Sigmoid colon (tissue), 7 donors: ENCODE measurements around the gene SLC20A1. TPM values are rescaled to one million over a fixed set of nuclear protein-coding genes. Genes with fewer than 3 reads are reported as not detected.

Experiments used
- DNase-seq: peaks from one replicate; pipeline ENCODE4 v3.0.0-alpha.2; 2019
- H3K27ac ChIP-seq, 4 donors: fragments of 200-600 bp; sonication (generic); one replicate each; pipeline ENCODE4 v1.5.1; 2016 to 2019; ENCODE audit warnings: mild to moderate bottlenecking in 1 of 4
- H3K27me3 ChIP-seq, 3 donors: fragments of 200-600 bp; sonication (generic); one replicate each; pipeline ENCODE4 v1.5.1; 2019; ENCODE audit warnings: mild to moderate bottlenecking in 1 of 3
- H3K36me3 ChIP-seq, 4 donors: fragments of 200-600 bp; sonication (generic); one replicate each; pipeline ENCODE4 v1.5.1; 2016 to 2019
- H3K4me1 ChIP-seq, 4 donors: fragments of 200-600 bp; sonication (generic); one replicate each; pipeline ENCODE4 v1.5.1; 2017 to 2019
- H3K4me3 ChIP-seq, 4 donors: fragments of 200-600 bp; sonication (generic); one replicate each; pipeline ENCODE4 v1.5.1; 2017 to 2019; ENCODE audit warnings: mild to moderate bottlenecking in 2 of 4, moderate library complexity in 1 of 4
- H3K9me3 ChIP-seq, 4 donors: fragments of 200-600 bp in 3 of 4; sonication (generic) in 3 of 4; one replicate each; pipeline versions ENCODE4 v1.5.1 to v1.6.1; 2013 to 2019
- EP300 ChIP-seq, 4 donors: sonication (generic); formaldehyde crosslinking; IDR thresholded peaks; one replicate each; pipeline ENCODE4 v1.6.1; 2017; ENCODE audit warnings: antibody characterized with exemption in 4 of 4
- POLR2A ChIP-seq, 2 donors: fragments of 450-650 bp; IDR thresholded peaks; one replicate each; pipeline ENCODE4 v1.6.1; 2016; ENCODE audit warnings: antibody characterized with exemption in 2 of 2, mild to moderate bottlenecking in 2 of 2, moderate library complexity in 2 of 2
- POLR2AphosphoS5 ChIP-seq, 4 donors: sonication (generic); formaldehyde crosslinking; IDR thresholded peaks; one replicate each; pipeline ENCODE4 v1.6.1; 2017; ENCODE audit warnings: antibody characterized with exemption in 4 of 4
- WGBS, 2 donors: extraction: QIAGEN DNeasy Blood & Tissue Kit; methylation state at CpG; one replicate each; pipeline ENCODE4 v1.1.7; 2013; 5-methylcytosine and 5-hydroxymethylcytosine counted together
- intact Hi-C: fragments of 100-400 bp; cut with DNase I; formaldehyde crosslinking; loops from one replicate; pipeline ENCODE4 v1.15.1; 2023
- polyA plus RNA-seq, 3 donors: library from polyadenylated mRNA; stranded (reverse); fragments of 200-250 nt; gene quantifications; one replicate each; pipeline ENCODE4 v1.2.3, GENCODE V29; 2013
- total RNA-seq, 4 donors: library from RNA; depleted of rRNA; stranded (reverse); fragments of >200 nt; gene quantifications; one replicate each; pipeline ENCODE4 v1.1.0, GENCODE V29; 2016
- TF ChIP-seq, protein P1 (sequence below), 4 experiments: fragments of 450-650 bp in 3 of 4; fragments of 200-600 bp in 1 of 4; IDR thresholded peaks; one replicate each; pipeline ENCODE4 v1.5.1; 2016 to 2019; ENCODE audit warnings: antibody characterized with exemption in 4 of 4, mild to moderate bottlenecking in 3 of 4, moderate library complexity in 2 of 4
- donor health status: healthy with polysubstance abuse.
- donor health status: Bipolar disorder and iron deficiency.
- donor health status: healthy.

SLC20A1 gene
- total and polyA plus RNA-seq, 7 donors, result 11.4 to 34.9 (median 18.0) TPM

- TF ChIP-seq EP300 (IDR thresholded peaks at IDR 0.05), result no peak
- H3K27ac ChIP-seq, result no peak overlapping the region
- H3K9me3 ChIP-seq, result no peaks in the 10 kb centered on the region
- H3K27me3 ChIP-seq, result peaks cover 0 to 11% (median 0%) of the 10 kb centered on the region in 3 donors
- no peak overlapping the region for H3K4me3 ChIP-seq
- no peak for DNase-seq
- intact Hi-C loops, result loop anchor here (5.0 to 10.0 kb wide), 2 partner anchors 62 to 315 kb away; no protein-coding TSS in a partner anchor
- WGBS, 2 donors, result 93 to 95% methylated on average over 8 of the region's 8 CpGs
- H3K36me3 ChIP-seq, result no peaks in the 10 kb centered on the region
- H3K4me1 ChIP-seq, result peaks cover 0 to 8% (median 7%) of the 10 kb centered on the region in 4 donors
Observed at GRCh38 chr2:112629823-112630222, 15.9 kb upstream of the SLC20A1 start.

DNA sequence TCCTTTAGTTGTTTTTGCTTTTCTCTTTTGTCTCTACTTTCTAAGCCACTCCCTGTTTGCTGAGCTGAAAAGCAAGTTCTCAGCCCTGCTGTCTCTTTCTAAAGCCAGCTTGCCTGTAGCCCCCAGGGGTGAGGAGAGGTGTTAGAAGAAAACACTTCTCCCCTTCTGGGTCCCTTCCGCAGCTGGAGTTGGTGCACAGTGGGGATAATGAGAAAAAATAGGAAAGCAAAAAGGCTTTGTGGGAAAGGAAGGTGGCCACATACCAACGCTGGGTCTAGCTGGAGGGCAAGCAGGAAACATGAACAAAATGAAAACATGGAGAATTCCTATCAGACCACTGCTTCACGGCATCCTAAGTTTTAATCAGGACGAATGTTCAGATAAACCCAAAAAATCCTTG, 15.5 kb upstream of the SLC20A1 start:
- no peak overlapping the region for H3K27ac ChIP-seq
- no peaks in the 10 kb centered on the region for H3K36me3 ChIP-seq
- no peak overlapping the region for H3K4me3 ChIP-seq
- H3K9me3 ChIP-seq, result no peaks in the 10 kb centered on the region
- H3K4me1 ChIP-seq, result peaks cover 0 to 8% (median 7%) of the 10 kb centered on the region in 4 donors
- H3K27me3 ChIP-seq, result peaks cover 0 to 11% (median 0%) of the 10 kb centered on the region in 3 donors
- TF ChIP-seq POLR2A (IDR thresholded peaks at IDR 0.05), result no peak
- no peak for TF ChIP-seq EP300 (IDR thresholded peaks at IDR 0.05)
- TF ChIP-seq, protein P1, sequence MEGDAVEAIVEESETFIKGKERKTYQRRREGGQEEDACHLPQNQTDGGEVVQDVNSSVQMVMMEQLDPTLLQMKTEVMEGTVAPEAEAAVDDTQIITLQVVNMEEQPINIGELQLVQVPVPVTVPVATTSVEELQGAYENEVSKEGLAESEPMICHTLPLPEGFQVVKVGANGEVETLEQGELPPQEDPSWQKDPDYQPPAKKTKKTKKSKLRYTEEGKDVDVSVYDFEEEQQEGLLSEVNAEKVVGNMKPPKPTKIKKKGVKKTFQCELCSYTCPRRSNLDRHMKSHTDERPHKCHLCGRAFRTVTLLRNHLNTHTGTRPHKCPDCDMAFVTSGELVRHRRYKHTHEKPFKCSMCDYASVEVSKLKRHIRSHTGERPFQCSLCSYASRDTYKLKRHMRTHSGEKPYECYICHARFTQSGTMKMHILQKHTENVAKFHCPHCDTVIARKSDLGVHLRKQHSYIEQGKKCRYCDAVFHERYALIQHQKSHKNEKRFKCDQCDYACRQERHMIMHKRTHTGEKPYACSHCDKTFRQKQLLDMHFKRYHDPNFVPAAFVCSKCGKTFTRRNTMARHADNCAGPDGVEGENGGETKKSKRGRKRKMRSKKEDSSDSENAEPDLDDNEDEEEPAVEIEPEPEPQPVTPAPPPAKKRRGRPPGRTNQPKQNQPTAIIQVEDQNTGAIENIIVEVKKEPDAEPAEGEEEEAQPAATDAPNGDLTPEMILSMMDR (IDR thresholded peaks at IDR 0.05), result no peak
- no peak for TF ChIP-seq POLR2AphosphoS5 (IDR thresholded peaks at IDR 0.05)
- peak; percentile 26 for DNase-seq
- intact Hi-C loops, result no loop called here
- 72 to 89% methylated on average over 4 of the region's 4 CpGs for WGBS, 2 donors

DNA sequence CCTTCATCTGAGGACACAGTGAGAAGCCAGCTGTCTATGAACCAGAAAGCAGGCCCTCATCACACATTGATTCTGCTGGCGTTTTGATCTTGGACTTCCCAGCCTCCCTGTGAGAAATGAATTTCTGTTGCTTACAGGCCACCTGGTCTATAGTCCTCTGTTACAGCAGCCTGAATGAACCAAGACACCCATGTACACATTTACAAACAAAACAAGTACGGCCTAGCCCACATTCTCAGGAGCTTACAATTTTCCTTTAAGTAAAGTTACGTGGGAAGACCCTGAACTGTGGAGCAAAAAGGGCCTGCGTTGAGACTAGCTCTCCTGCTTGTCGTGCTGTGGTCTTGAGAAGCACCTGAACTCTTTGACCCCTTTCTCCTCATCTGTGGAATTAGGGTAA, 12.0 kb upstream of the SLC20A1 start:
- no peaks in the 10 kb centered on the region for H3K4me1 ChIP-seq
- no peak for DNase-seq
- H3K27me3 ChIP-seq, result peaks cover 0 to 11% (median 0%) of the 10 kb centered on the region in 3 donors
- 95 to 98% methylated on average over 5 of the region's 5 CpGs for WGBS, 2 donors
- no peaks in the 10 kb centered on the region for H3K9me3 ChIP-seq
- no peak overlapping the region for H3K4me3 ChIP-seq
- no peaks in the 10 kb centered on the region for H3K36me3 ChIP-seq
- intact Hi-C loops, result no loop called here
- no peak for TF ChIP-seq POLR2AphosphoS5 (IDR thresholded peaks at IDR 0.05)
- TF ChIP-seq, protein P1 (IDR thresholded peaks at IDR 0.05), result no peak
- TF ChIP-seq EP300 (IDR thresholded peaks at IDR 0.05), result no peak
- no peak for TF ChIP-seq POLR2A (IDR thresholded peaks at IDR 0.05)
- H3K27ac ChIP-seq, result no peak overlapping the region

GRCh38 chr2:112634153-112634873, 11.4 kb upstream of the SLC20A1 start:
- no peak for DNase-seq
- peaks cover 0 to 8% (median 0%) of the 10 kb centered on the region in 3 donors for H3K27me3 ChIP-seq
- H3K36me3 ChIP-seq, result no peaks in the 10 kb centered on the region
- no peaks in the 10 kb centered on the region for H3K9me3 ChIP-seq
- no peak overlapping the region for H3K27ac ChIP-seq
- no peak for TF ChIP-seq POLR2AphosphoS5 (IDR thresholded peaks at IDR 0.05)
- TF ChIP-seq, protein P1 (IDR thresholded peaks at IDR 0.05), result no peak
- no peak for TF ChIP-seq EP300 (IDR thresholded peaks at IDR 0.05)
- no peak for TF ChIP-seq POLR2A (IDR thresholded peaks at IDR 0.05)
- no peak overlapping the region for H3K4me3 ChIP-seq
- WGBS, 2 donors, result 81 to 87% methylated on average over 16 of the region's 16 CpGs
- intact Hi-C loops, result no loop called here
- no peaks in the 10 kb centered on the region for H3K4me1 ChIP-seq

DNA sequence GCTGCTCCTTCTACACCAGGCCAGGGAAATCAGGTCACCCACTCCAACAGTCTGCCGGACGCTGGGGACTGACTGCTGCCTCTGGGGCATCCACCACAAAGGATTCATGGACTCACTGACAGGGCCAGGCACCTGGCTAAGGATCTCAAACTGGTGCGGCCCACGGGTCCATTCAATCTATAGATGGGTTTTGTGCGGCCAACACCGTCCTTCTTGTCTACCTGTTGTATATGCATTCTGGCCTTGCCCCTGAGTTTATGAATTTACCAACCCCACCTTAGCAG, 10.9 kb upstream of the SLC20A1 start:
- Histone ChIP-seq H3K27ac (no peak overlapping the region), H3K36me3 (no peaks in the 10 kb centered on the region), H3K27me3 (peaks cover 0 to 3% (median 0%) of the 10 kb centered on the region in 3 donors), H3K4me1 (no peaks in the 10 kb centered on the region), H3K4me3 (no peak overlapping the region), H3K9me3 (no peaks in the 10 kb centered on the region)
- 90 to 96% methylated on average over 6 of the region's 6 CpGs for WGBS, 2 donors
- DNase-seq, result no peak
- TF ChIP-seq, protein P1 (IDR thresholded peaks at IDR 0.05), result no peak
- TF ChIP-seq POLR2AphosphoS5 (IDR thresholded peaks at IDR 0.05) (no peak), POLR2A (IDR thresholded peaks at IDR 0.05) (no peak), EP300 (IDR thresholded peaks at IDR 0.05) (no peak)
- intact Hi-C loops, result no loop called here
